ENCODE results near the gene CAND2. TPM values are rescaled to one million over a fixed set of nuclear protein-coding genes. Genes with fewer than 3 reads are reported as not detected.

CAND2 gene
- total and polyA plus RNA-seq, 3 donors from 2014 or later = 38.0 to 128 (median 118) TPM

GRCh38 chr3:12791430-12791829 lies 5.0 kb upstream of the CAND2 start:
- Histone ChIP-seq H3K27ac (no peak overlapping the region), H3K4me3 (no peak overlapping the region), H3K27me3 (no peaks in the 10 kb centered on the region), H3K36me3 (ENCODE audit: low read depth, missing control alignments) (no peaks in the 10 kb centered on the region), H3K4me1 (peaks cover 6% of the 10 kb centered on the region), H3K9me3 (no peaks in the 10 kb centered on the region)
- DNase-seq = no peak
- no peak for TF ChIP-seq CTCF (IDR thresholded peaks at IDR 0.05)
- no peak for TF ChIP-seq POLR2A (IDR thresholded peaks at IDR 0.05)
- 79 to 83% methylated on average over 1 of the region's 1 CpG for WGBS, 2 donors
- intact Hi-C loops (cut with DNase I; ENCODE audit: low total_unique reads) = no loop called here

- no peaks in the 10 kb centered on the region for H3K27me3 ChIP-seq
- intact Hi-C loops (cut with DNase I; ENCODE audit: low total_unique reads) = no loop called here
- no peak overlapping the region for H3K27ac ChIP-seq
- no peak for DNase-seq
- no peaks in the 10 kb centered on the region for H3K36me3 ChIP-seq (ENCODE audit: low read depth, missing control alignments)
- no peak overlapping the region for H3K4me3 ChIP-seq
- H3K4me1 ChIP-seq = peaks cover 19% of the 10 kb centered on the region
- TF ChIP-seq POLR2A (IDR thresholded peaks at IDR 0.05) = no peak
- TF ChIP-seq CTCF (IDR thresholded peaks at IDR 0.05) = no peak
- no peaks in the 10 kb centered on the region for H3K9me3 ChIP-seq
- WGBS, 2 donors = 51 to 55% methylated on average over 5 of the region's 5 CpGs
Measured at GRCh38 chr3:12793701-12794100, 2.8 kb upstream of the CAND2 start.

GRCh38 chr3:12797124-12797891 lies 828 bp downstream of the CAND2 start:
- no peaks in the 10 kb centered on the region for H3K36me3 ChIP-seq (ENCODE audit: low read depth, missing control alignments)
- intact Hi-C loops (cut with DNase I; ENCODE audit: low total_unique reads) = no loop called here
- no peak for DNase-seq

GRCh38 chr3:12797892-12798558 lies 1.5 kb downstream of the CAND2 start:
- intact Hi-C loops (cut with DNase I; ENCODE audit: low total_unique reads) = no loop called here
- 43 to 51% methylated on average over 8 of the region's 8 CpGs for WGBS, 2 donors
- DNase-seq = no peak
- no peak for TF ChIP-seq POLR2A (IDR thresholded peaks at IDR 0.05)
- TF ChIP-seq CTCF (IDR thresholded peaks at IDR 0.05) = no peak
- no peaks in the 10 kb centered on the region for H3K27me3 ChIP-seq
- H3K27ac ChIP-seq = peak overlapping the region; percentile 90 to 95
- no peaks in the 10 kb centered on the region for H3K36me3 ChIP-seq (ENCODE audit: low read depth, missing control alignments)
- peak overlapping the region in 1 of 2 donors; percentile 15 for H3K4me3 ChIP-seq
- peaks cover 31% of the 10 kb centered on the region for H3K4me1 ChIP-seq
- H3K9me3 ChIP-seq = no peaks in the 10 kb centered on the region

More at GRCh38 chr3:12797124-12797891, 828 bp downstream of the CAND2 start:
- 22 to 27% methylated on average over 14 to 16 of the region's 17 CpGs for WGBS, 2 donors
- Histone ChIP-seq H3K9me3 (no peaks in the 10 kb centered on the region), H3K4me1 (peaks cover 31% of the 10 kb centered on the region), H3K27me3 (no peaks in the 10 kb centered on the region), H3K27ac (peak overlapping the region; percentile 90 to 95), H3K4me3 (peak overlapping the region; percentile 70 to 92)
- no peak for TF ChIP-seq POLR2A (IDR thresholded peaks at IDR 0.05)
- TF ChIP-seq CTCF (IDR thresholded peaks at IDR 0.05) = no peak

Data from testis (tissue), 3 donors.